Measurements from ENCODE around the gene AP3S2. TPM values are rescaled to one million over a fixed set of nuclear protein-coding genes. Genes with fewer than 3 reads are reported as not detected.

The AP3S2 gene
- total RNA-seq, 1 experiment from 2014 or later: 35.7 TPM

GRCh38 chr15:89837134-89837829 is 56.5 kb downstream of the AP3S2 start:
- Mint-ChIP-seq H3K36me3 (peaks cover 29% of the 10 kb centered on the region), H3K4me1 (no peaks in the 10 kb centered on the region), H3K4me3 (no peak overlapping the region), H3K27me3 (ENCODE audit: low read depth) (no peaks in the 10 kb centered on the region), H3K9me3 (no peaks in the 10 kb centered on the region), H3K27ac (no peak overlapping the region)
- ChIA-PET CTCF (interaction anchor here (1.6 kb wide), 1 partner anchor 76 kb away, joined by 4 read pairs; no protein-coding TSS in a partner anchor), POLR2A (no interaction called here)
- ATAC-seq: no peak
- DNase-seq (ENCODE audit: low spot score): no peak
- no peak for TF ChIP-seq ZNF396 (CRISPR knock-in tag; IDR thresholded peaks at IDR 0.05; ENCODE audit: borderline replicate concordance)
- TF ChIP-seq OVOL2 (CRISPR knock-in tag; IDR thresholded peaks at IDR 0.05; ENCODE audit: borderline replicate concordance): no peak

GRCh38 chr15:89836267-89837133 is 57.3 kb downstream of the AP3S2 start:
- Mint-ChIP-seq H3K9me3 (no peaks in the 10 kb centered on the region), H3K4me1 (no peaks in the 10 kb centered on the region), H3K27ac (no peak overlapping the region), H3K4me3 (no peak overlapping the region), H3K27me3 (ENCODE audit: low read depth) (no peaks in the 10 kb centered on the region), H3K36me3 (peaks cover 29% of the 10 kb centered on the region)
- CTCF ChIA-PET: interaction anchor here (1.6 kb wide), 1 partner anchor 76 kb away, joined by 4 read pairs; no protein-coding TSS in a partner anchor
- TF ChIP-seq ZNF416 (CRISPR knock-in tag; IDR thresholded peaks at IDR 0.05): no peak
- TF ChIP-seq CBFB (CRISPR knock-in tag; IDR thresholded peaks at IDR 0.05; ENCODE audit: low read depth): no peak
- no peak for TF ChIP-seq TP53 (CRISPR knock-in tag; IDR thresholded peaks at IDR 0.05)
- no peak for TF ChIP-seq ETV6 (CRISPR knock-in tag; IDR thresholded peaks at IDR 0.05)
- no peak for TF ChIP-seq NFATC4 (CRISPR knock-in tag; IDR thresholded peaks at IDR 0.05)
- TF ChIP-seq NFYB (CRISPR knock-in tag; conservative IDR thresholded peaks at IDR 0.05; ENCODE audit: low read depth): no peak
- TF ChIP-seq FOXP1 (CRISPR knock-in tag; IDR thresholded peaks at IDR 0.05; ENCODE audit: borderline replicate concordance): no peak
- no peak for TF ChIP-seq SMAD3 (CRISPR knock-in tag; IDR thresholded peaks at IDR 0.05; ENCODE audit: borderline replicate concordance)
- TF ChIP-seq GABPB1 (CRISPR knock-in tag; IDR thresholded peaks at IDR 0.05): no peak
- no peak for TF ChIP-seq ZNF121 (CRISPR knock-in tag; IDR thresholded peaks at IDR 0.05)
- no peak for TF ChIP-seq ATF6 (CRISPR knock-in tag; IDR thresholded peaks at IDR 0.05)
- no peak for TF ChIP-seq ZNF219 (CRISPR knock-in tag; IDR thresholded peaks at IDR 0.05; ENCODE audit: borderline replicate concordance)
- TF ChIP-seq ZNF396 (CRISPR knock-in tag; IDR thresholded peaks at IDR 0.05; ENCODE audit: borderline replicate concordance): no peak
- no peak for TF ChIP-seq IRF2 (CRISPR knock-in tag; IDR thresholded peaks at IDR 0.05; ENCODE audit: borderline replicate concordance, low read depth)
- TF ChIP-seq TEAD4 (CRISPR knock-in tag; IDR thresholded peaks at IDR 0.05): no peak
- no peak for TF ChIP-seq MLX (CRISPR knock-in tag; IDR thresholded peaks at IDR 0.05)
- no peak for TF ChIP-seq ZSCAN18 (CRISPR knock-in tag; IDR thresholded peaks at IDR 0.05)
- DNase-seq (ENCODE audit: low spot score): no peak
- POLR2A ChIA-PET: no interaction called here
- ATAC-seq: no peak

- no peak overlapping the region for H3K4me3 Mint-ChIP-seq
- H3K9me3 Mint-ChIP-seq: no peaks in the 10 kb centered on the region
- ChIA-PET POLR2A (no interaction called here), CTCF (no interaction called here)
- H3K36me3 Mint-ChIP-seq: peaks cover 29% of the 10 kb centered on the region
- no peaks in the 10 kb centered on the region for H3K27me3 Mint-ChIP-seq (ENCODE audit: low read depth)
- no peak for ATAC-seq
- H3K4me1 Mint-ChIP-seq: no peaks in the 10 kb centered on the region
- H3K27ac Mint-ChIP-seq: no peak overlapping the region
- no peak for DNase-seq (ENCODE audit: low spot score)
- TF ChIP-seq ZNF671 (CRISPR knock-in tag; IDR thresholded peaks at IDR 0.05) (no peak), NFYB (CRISPR knock-in tag; conservative IDR thresholded peaks at IDR 0.05; ENCODE audit: low read depth) (no peak), ZNF232 (CRISPR knock-in tag; IDR thresholded peaks at IDR 0.05) (no peak), TEAD4 (CRISPR knock-in tag; IDR thresholded peaks at IDR 0.05) (no peak), HMGA2 (CRISPR knock-in tag; IDR thresholded peaks at IDR 0.05) (no peak), ZNF138 (CRISPR knock-in tag; conservative IDR thresholded peaks at IDR 0.05) (no peak), ATF6 (CRISPR knock-in tag; IDR thresholded peaks at IDR 0.05) (no peak), ATF3 (CRISPR knock-in tag; conservative IDR thresholded peaks at IDR 0.05) (no peak), NR3C1 (CRISPR knock-in tag; conservative IDR thresholded peaks at IDR 0.05; ENCODE audit: low read depth) (no peak)
Measured at GRCh38 chr15:89835176-89835564, 58.6 kb downstream of the AP3S2 start.
